H1 (cell line): ENCODE results near the gene PSMG2. TPM values are rescaled to one million over a fixed set of nuclear protein-coding genes. Genes with fewer than 3 reads are reported as not detected.

Experiments
- CHD2 ChIP-seq: IDR thresholded peaks from 2 replicates; pipeline ENCODE4 v1.6.1; 2012; ENCODE audit warnings: low read length, improper control_type of control experiment
- CTBP2 ChIP-seq: IDR thresholded peaks from 2 replicates; pipeline ENCODE4 v1.7.0; 2011; ENCODE audit warnings: borderline replicate concordance, mild to moderate bottlenecking, moderate library complexity, mixed read lengths, low read length; ENCODE audit not compliant: insufficient read depth, insufficient read length
- EGR1 ChIP-seq: IDR thresholded peaks from 2 replicates; pipeline ENCODE4 v1.6.1; 2011; ENCODE audit warnings: low read depth, low read length, borderline replicate concordance
- GABPA ChIP-seq: IDR thresholded peaks from 2 replicates; pipeline ENCODE4 v1.6.1; 2011; ENCODE audit warnings: mild to moderate bottlenecking, low read length, moderate library complexity, borderline replicate concordance; ENCODE audit not compliant: insufficient read depth
- HDAC2 ChIP-seq, 2 experiments: fragments of 300-600 bp in 1 of 2; sonication (generic) in 1 of 2; IDR thresholded peaks; 2 replicates each; pipeline ENCODE4 v1.6.1; 2011 to 2012; ENCODE audit warnings: low read depth in 2 of 2, low read length in 2 of 2, mild to moderate bottlenecking in 2 of 2, moderate library complexity in 2 of 2, borderline replicate concordance in 1 of 2, inconsistent platforms in 1 of 2
- JUN ChIP-seq: IDR thresholded peaks from 2 replicates; pipeline ENCODE4 v1.6.1; 2011; ENCODE audit warnings: low read depth, mild to moderate bottlenecking, improper control_type of control experiment, low read length
- KDM1A ChIP-seq: fragments of 200-600, 300-600 bp; sonication (generic); IDR thresholded peaks from 2 replicates; pipeline ENCODE4 v1.7.1; 2016; ENCODE audit warnings: mild to moderate bottlenecking, low read length, borderline replicate concordance
- KDM5A ChIP-seq: fragments of 200-600 bp; IDR thresholded peaks from 2 replicates; pipeline ENCODE4 v1.7.1; 2012; ENCODE audit warnings: mild to moderate bottlenecking, low read length, inconsistent platforms, mixed read lengths
- RBBP5 ChIP-seq: IDR thresholded peaks from 2 replicates; pipeline ENCODE4 v1.7.1; 2012; ENCODE audit warnings: low read depth, mild to moderate bottlenecking, inconsistent platforms, low read length, moderate library complexity, borderline replicate concordance
- RFX5 ChIP-seq: IDR thresholded peaks from 2 replicates; pipeline ENCODE4 v1.6.1; 2011; ENCODE audit warnings: low read depth, low read length, improper control_type of control experiment, borderline replicate concordance
- RXRA ChIP-seq: IDR thresholded peaks from 2 replicates; pipeline ENCODE4 v1.6.1; 2011; ENCODE audit warnings: low read depth, mild to moderate bottlenecking, low read length, moderate library complexity; ENCODE audit not compliant: insufficient read depth
- SIN3A ChIP-seq, 2 experiments: IDR thresholded peaks in 1 of 2; conservative IDR thresholded peaks in 1 of 2; 2 replicates each; pipeline ENCODE4 v1.6.1; 2011 to 2012; ENCODE audit warnings: low read length in 2 of 2, improper control_type of control experiment in 1 of 2, low read depth in 1 of 2, mild to moderate bottlenecking in 1 of 2
- SIX5 ChIP-seq: IDR thresholded peaks from 2 replicates; pipeline ENCODE4 v1.6.1; 2011; ENCODE audit warnings: mild to moderate bottlenecking, low read depth, low read length
- SP4 ChIP-seq: IDR thresholded peaks from 2 replicates; pipeline ENCODE4 v1.6.1; 2012; ENCODE audit warnings: low read length, inconsistent platforms
- SRF ChIP-seq: IDR thresholded peaks from 2 replicates; pipeline ENCODE4 v1.6.1; 2011; ENCODE audit warnings: mild to moderate bottlenecking, low read depth, low read length, moderate library complexity
- SUZ12 ChIP-seq: fragments of 200-600 bp; sonication (generic); IDR thresholded peaks from 2 replicates; pipeline ENCODE4 v1.6.1; 2012; ENCODE audit warnings: mild to moderate bottlenecking, inconsistent platforms, low read length, moderate library complexity, mixed read lengths
- TAF7 ChIP-seq: optimal IDR thresholded peaks from 2 replicates; pipeline ENCODE3; 2011; ENCODE audit warnings: low read depth, mild to moderate bottlenecking, inconsistent platforms, low read length, moderate library complexity, borderline replicate concordance
- TBP ChIP-seq: IDR thresholded peaks from 2 replicates; pipeline ENCODE4 v1.6.1; 2011; ENCODE audit warnings: low read depth, low read length, improper control_type of control experiment
- polyA plus RNA-seq, 7 experiments: library from polyadenylated mRNA; depleted of rRNA in 3 of 7; stranded (reverse) in 5 of 7; unstranded in 2 of 7; fragments of >200 nt in 5 of 7; fragments of 200-250 nt in 2 of 7; gene quantifications; 1 replicate in 5 of 7; 2 replicates in 1 of 7; 4 replicates in 1 of 7; pipeline versions ENCODE4 v1.2.1 to v1.2.3, GENCODE V29; 2011 to 2013; ENCODE audit warnings: missing spikeins in 2 of 7, mixed read lengths in 2 of 7
- total RNA-seq: library from RNA; stranded (reverse); fragmentation: NEBNext Ultra II Directional; extraction: Animal tissue kit (Norgen Biotek cat#: 25700); gene quantifications from 2 replicates; pipeline ENCODE4 v1.2.1, GENCODE V29; 2021
- TF ChIP-seq, protein P1 (sequence below): IDR thresholded peaks from 2 replicates; pipeline ENCODE4 v1.6.1; 2011; ENCODE audit warnings: low read length, improper control_type of control experiment
- TF ChIP-seq, protein P2 (sequence below): IDR thresholded peaks from 2 replicates; pipeline ENCODE4 v1.6.1; 2012; ENCODE audit warnings: low read length, inconsistent platforms

Gene PSMG2
- total and polyA plus RNA-seq, 2 of the 8 experiments (the other 6 are each of a cell fraction or from before 2014, with no cell fraction given) = 52.9 to 79.3 TPM

DNA sequence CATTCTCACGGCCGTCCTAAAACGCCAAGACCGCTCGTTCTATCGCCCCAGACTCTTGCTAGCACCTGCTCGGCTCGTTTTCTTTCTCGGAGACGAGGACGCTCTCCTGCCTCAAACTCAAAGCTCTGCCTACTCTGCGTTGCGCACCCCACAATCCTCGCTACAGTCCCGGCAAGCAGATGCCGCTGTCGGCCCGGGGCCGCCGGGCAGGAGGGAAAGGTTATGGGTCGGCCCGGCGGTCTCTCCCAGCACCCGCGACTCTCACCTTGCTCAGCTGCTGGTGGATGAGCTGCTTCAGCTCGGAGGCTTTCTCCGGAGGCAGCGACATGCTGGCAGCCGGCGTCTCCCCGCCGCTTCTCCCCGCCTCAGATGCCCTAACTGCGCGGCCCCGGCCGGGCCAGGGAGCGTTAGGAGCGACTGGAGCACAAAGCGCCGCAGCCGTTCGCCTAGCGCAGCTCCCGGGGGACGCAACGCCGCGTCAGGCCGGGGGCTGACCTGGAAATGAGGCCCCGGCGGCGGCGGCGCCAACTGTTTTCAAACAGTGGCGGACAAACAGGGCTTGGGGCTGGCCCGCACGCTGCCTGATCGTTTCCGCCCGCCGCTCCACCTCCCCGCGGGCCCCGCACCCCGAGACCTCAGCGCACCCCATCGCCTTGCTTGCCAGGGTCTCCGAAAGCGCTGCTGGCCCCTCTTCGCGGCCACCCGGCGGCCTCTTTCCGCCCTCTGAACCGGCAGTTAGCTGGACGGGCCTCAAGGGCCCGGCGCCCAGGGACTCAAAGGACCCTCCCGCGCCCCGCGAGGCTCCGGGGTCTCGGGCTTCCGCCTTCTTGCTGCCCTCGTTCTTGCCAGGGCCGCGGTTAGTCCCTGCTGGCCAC is at the start of gene PSMG2, which contains the start of gene CEP76 (continued):
- peak in 1 of 2 experiments; percentile 69; a peak in 1 of 4 replicates for TF ChIP-seq SIN3A (conservative IDR thresholded peaks at IDR 0.05 in 1 of 2, IDR thresholded peaks at IDR 0.05 in 1 of 2; ENCODE audit: low read depth in 1 of 2, low read length in 2 of 2)
- TF ChIP-seq TBP = peak; percentile 83
- no peak for TF ChIP-seq JUN
- no peak for TF ChIP-seq RXRA
- peak; percentile 99 for TF ChIP-seq SP4
- peak; percentile 92 for TF ChIP-seq TAF7
- TF ChIP-seq SIX5 = no peak
- TF ChIP-seq CTBP2 = no peak
- peak; percentile 73 for TF ChIP-seq CHD2
- no peak for TF ChIP-seq EGR1
- TF ChIP-seq RFX5 = no peak
- TF ChIP-seq KDM5A = no peak
- no peak for TF ChIP-seq GABPA
- TF ChIP-seq RBBP5 = peak; percentile 93; the same call in 1 of the 2 replicates
- TF ChIP-seq, protein P1, sequence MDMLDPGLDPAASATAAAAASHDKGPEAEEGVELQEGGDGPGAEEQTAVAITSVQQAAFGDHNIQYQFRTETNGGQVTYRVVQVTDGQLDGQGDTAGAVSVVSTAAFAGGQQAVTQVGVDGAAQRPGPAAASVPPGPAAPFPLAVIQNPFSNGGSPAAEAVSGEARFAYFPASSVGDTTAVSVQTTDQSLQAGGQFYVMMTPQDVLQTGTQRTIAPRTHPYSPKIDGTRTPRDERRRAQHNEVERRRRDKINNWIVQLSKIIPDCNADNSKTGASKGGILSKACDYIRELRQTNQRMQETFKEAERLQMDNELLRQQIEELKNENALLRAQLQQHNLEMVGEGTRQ = no peak
- TF ChIP-seq, protein P2, sequence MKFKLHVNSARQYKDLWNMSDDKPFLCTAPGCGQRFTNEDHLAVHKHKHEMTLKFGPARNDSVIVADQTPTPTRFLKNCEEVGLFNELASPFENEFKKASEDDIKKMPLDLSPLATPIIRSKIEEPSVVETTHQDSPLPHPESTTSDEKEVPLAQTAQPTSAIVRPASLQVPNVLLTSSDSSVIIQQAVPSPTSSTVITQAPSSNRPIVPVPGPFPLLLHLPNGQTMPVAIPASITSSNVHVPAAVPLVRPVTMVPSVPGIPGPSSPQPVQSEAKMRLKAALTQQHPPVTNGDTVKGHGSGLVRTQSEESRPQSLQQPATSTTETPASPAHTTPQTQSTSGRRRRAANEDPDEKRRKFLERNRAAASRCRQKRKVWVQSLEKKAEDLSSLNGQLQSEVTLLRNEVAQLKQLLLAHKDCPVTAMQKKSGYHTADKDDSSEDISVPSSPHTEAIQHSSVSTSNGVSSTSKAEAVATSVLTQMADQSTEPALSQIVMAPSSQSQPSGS = no peak
- no peak for TF ChIP-seq KDM1A
- TF ChIP-seq SUZ12 = no peak
- TF ChIP-seq SRF = peak; percentile 3; the same call in 1 of the 2 replicates
- no peak for TF ChIP-seq HDAC2 (IDR thresholded peaks at IDR 0.05; ENCODE audit: borderline replicate concordance in 1 of 2, low read depth in 2 of 2, low read length in 2 of 2)
